Activated CD4-positive, alpha-beta T cell treated with anti-CD3 and anti-CD28 coated beads, Interleukin-2, amount 50 U/mL, for 1 hour (primary cell): ENCODE data around the gene TRAPPC2.

ENCODE experiments used
- DNase-seq: peaks from one replicate; pipeline ENCODE4 v3.0.0-alpha.2; 2020

The TRAPPC2 gene

GRCh38 chrX:13734278-13735172 lies at the start of gene TRAPPC2, which contains the start of gene OFD1:
Gene TRAPPC2 (minus strand): TSS chrX:13734620. CDS start chrX:13719963, 14,657 bp downstream.
Gene OFD1 (plus strand): TSS chrX:13734748. CDS start chrX:13735072, 324 bp downstream.
- DNase-seq = peak; percentile 87

GRCh38 chrX:13780868-13781427 lies 46.5 kb upstream of the TRAPPC2 start:
- DNase-seq = no peak

GRCh38 chrX:13778916-13779315 lies 44.5 kb upstream of the TRAPPC2 start:
- DNase-seq = no peak

- no peak for DNase-seq
Observed at GRCh38 chrX:13776387-13776786, 42.0 kb upstream of the TRAPPC2 start.

GRCh38 chrX:13775837-13776236 lies 41.4 kb upstream of the TRAPPC2 start:
- DNase-seq = no peak

- DNase-seq = no peak
Observed at GRCh38 chrX:13774696-13775095, 40.3 kb upstream of the TRAPPC2 start.

- no peak for DNase-seq
Observed at GRCh38 chrX:13770013-13770535, 35.7 kb upstream of the TRAPPC2 start.

- DNase-seq = no peak
Observed at GRCh38 chrX:13768939-13769338, 34.5 kb upstream of the TRAPPC2 start.

- DNase-seq = no peak
Observed at GRCh38 chrX:13764765-13765164, 30.3 kb upstream of the TRAPPC2 start.

GRCh38 chrX:13764281-13764680 lies 29.9 kb upstream of the TRAPPC2 start:
- no peak for DNase-seq

- no peak for DNase-seq
Observed at GRCh38 chrX:13763489-13763888, 29.1 kb upstream of the TRAPPC2 start.

GRCh38 chrX:13761606-13762414 lies 27.4 kb upstream of the TRAPPC2 start:
- DNase-seq = no peak

- no peak for DNase-seq
Observed at GRCh38 chrX:13760426-13760825, 26.0 kb upstream of the TRAPPC2 start.

- no peak for DNase-seq
Observed at GRCh38 chrX:13759152-13759718, 24.8 kb upstream of the TRAPPC2 start.

- DNase-seq = no peak
Observed at GRCh38 chrX:13756381-13756780, 22.0 kb upstream of the TRAPPC2 start.

GRCh38 chrX:13755254-13755653 lies 20.8 kb upstream of the TRAPPC2 start:
- no peak for DNase-seq

- DNase-seq = no peak
Observed at GRCh38 chrX:13754765-13755164, 20.3 kb upstream of the TRAPPC2 start.

- no peak for DNase-seq
Observed at GRCh38 chrX:13752646-13753045, 18.2 kb upstream of the TRAPPC2 start.

GRCh38 chrX:13752141-13752540 lies 17.7 kb upstream of the TRAPPC2 start:
- no peak for DNase-seq

- no peak for DNase-seq
Observed at GRCh38 chrX:13750812-13751211, 16.4 kb upstream of the TRAPPC2 start.

GRCh38 chrX:13750204-13750603 lies 15.8 kb upstream of the TRAPPC2 start:
- DNase-seq = no peak

- DNase-seq = no peak
Observed at GRCh38 chrX:13748486-13748885, 14.1 kb upstream of the TRAPPC2 start.

- DNase-seq = peak; percentile 20
Observed at GRCh38 chrX:13747836-13748235, 13.4 kb upstream of the TRAPPC2 start.
